Measurements from ENCODE around the gene HNRNPK.

HNRNPK gene

GRCh38 chr9:83932851-83933250 is 47.2 kb downstream of the HNRNPK start:
- DNase-seq, result no peak

GRCh38 chr9:83932011-83932410 is 48.0 kb downstream of the HNRNPK start:
- DNase-seq, result no peak

GRCh38 chr9:83930881-83931280 is 49.1 kb downstream of the HNRNPK start:
- DNase-seq, result no peak

GRCh38 chr9:83927591-83927990 is 52.4 kb downstream of the HNRNPK start:
- DNase-seq, result no peak

- DNase-seq, result peak; percentile 100
These were observed 58.9 kb downstream of the HNRNPK start, which contains the start of gene KIF27 for GRCh38 chr9:83920927-83921707. Gene KIF27 (minus strand): TSS chr9:83921432. CDS start chr9:83915591, 5,841 bp downstream.

- no peak for DNase-seq
These were observed 59.5 kb downstream of the HNRNPK start for GRCh38 chr9:83920469-83920926.

GRCh38 chr9:83919111-83919510 is 60.9 kb downstream of the HNRNPK start:
- no peak for DNase-seq

Measured in right forelimb (tissue), 1 donor.